Neuronal stem cell (in vitro differentiated cells): ENCODE data around the gene CAMTA1.

Experiments used
- DNase-seq: peaks from one replicate; pipeline ENCODE4 v3.0.0-alpha.2; 2013; ENCODE audit warnings: low spot score
- H2AFZ ChIP-seq: one replicate; pipeline ENCODE4 v1.6.1; 2013; ENCODE audit warnings: mild to moderate bottlenecking, low read length, inconsistent platforms
- H2AK5ac ChIP-seq: 2 replicates; pipeline ENCODE4 v1.6.1; 2013; ENCODE audit warnings: low read depth, mild to moderate bottlenecking, inconsistent platforms, low read length, moderate library complexity, mixed read lengths
- H2BK120ac ChIP-seq: 2 replicates; pipeline ENCODE4 v1.6.1; 2013; ENCODE audit warnings: low read depth, mild to moderate bottlenecking, inconsistent platforms, low read length, moderate library complexity, mixed read lengths
- H2BK12ac ChIP-seq: one replicate; pipeline ENCODE4 v1.6.1; 2013; ENCODE audit warnings: low read length, inconsistent platforms
- H2BK15ac ChIP-seq: 2 replicates; pipeline ENCODE4 v1.6.1; 2013; ENCODE audit warnings: mild to moderate bottlenecking, low read length, inconsistent platforms, mixed read lengths
- H2BK5ac ChIP-seq: one replicate; pipeline ENCODE4 v1.6.1; 2013; ENCODE audit warnings: inconsistent platforms, mild to moderate bottlenecking, low read length, moderate library complexity
- H3K14ac ChIP-seq: one replicate; pipeline ENCODE4 v1.6.1; 2013; ENCODE audit warnings: low read length, inconsistent platforms
- H3K18ac ChIP-seq: 2 replicates; pipeline ENCODE4 v1.6.1; 2013; ENCODE audit warnings: low read length, inconsistent platforms
- H3K23ac ChIP-seq: 2 replicates; pipeline ENCODE4 v1.6.1; 2013; ENCODE audit warnings: low read depth, mild to moderate bottlenecking, mixed read lengths, low read length, inconsistent platforms; ENCODE audit not compliant: poor library complexity
- H3K27ac ChIP-seq: replicated peaks from 3 replicates; pipeline ENCODE4 v1.5.1; 2013; ENCODE audit warnings: low read length, inconsistent platforms
- H3K27me3 ChIP-seq, 3 experiments: 2 replicates each; pipeline ENCODE4 v1.6.1; 2013; ENCODE audit warnings: low read length in 3 of 3, mild to moderate bottlenecking in 2 of 3, inconsistent platforms in 1 of 3, low read depth in 1 of 3, mixed read lengths in 1 of 3, moderate library complexity in 1 of 3; ENCODE audit not compliant: control insufficient read depth in 3 of 3, insufficient read depth in 3 of 3
- H3K36me3 ChIP-seq, 2 donors: replicated peaks in 1 of 2; 2 replicates each; pipeline ENCODE4 v1.6.1; 2013; ENCODE audit warnings: low read length in 2 of 2; ENCODE audit not compliant: control insufficient read depth in 2 of 2, insufficient read depth in 2 of 2
- H3K4ac ChIP-seq: 2 replicates; pipeline ENCODE4 v1.6.1; 2013; ENCODE audit warnings: inconsistent platforms, mild to moderate bottlenecking, low read length, moderate library complexity
- H3K4me1 ChIP-seq, 2 donors: 1 replicate in 1 of 2; 2 replicates in 1 of 2; pipeline ENCODE4 v1.6.1; 2013; ENCODE audit warnings: low read length in 2 of 2, low read depth in 1 of 2; ENCODE audit not compliant: control insufficient read depth in 2 of 2, insufficient read depth in 1 of 2
- H3K4me2 ChIP-seq: one replicate; pipeline ENCODE4 v1.6.1; 2013; ENCODE audit warnings: mild to moderate bottlenecking, low read length, inconsistent platforms; ENCODE audit not compliant: insufficient read depth, poor library complexity, severe bottlenecking
- H3K4me3 ChIP-seq, 2 donors: 2 replicates each; pipeline ENCODE4 v1.5.1; 2013; ENCODE audit warnings: low read length in 2 of 2, mild to moderate bottlenecking in 2 of 2, inconsistent platforms in 1 of 2, moderate library complexity in 1 of 2
- H3K79me1 ChIP-seq: one replicate; pipeline ENCODE4 v1.6.1; 2013; ENCODE audit warnings: low read depth, mild to moderate bottlenecking, inconsistent platforms, low read length, moderate library complexity
- H3K9ac ChIP-seq: one replicate; pipeline ENCODE4 v1.6.1; 2013; ENCODE audit warnings: mild to moderate bottlenecking, low read depth, low read length, inconsistent platforms; ENCODE audit not compliant: poor library complexity
- H3K9me3 ChIP-seq, 2 donors: replicated peaks in 1 of 2; 2 replicates each; pipeline versions ENCODE3 to v1.6.1; 2013; ENCODE audit warnings: low read length in 2 of 2, mild to moderate bottlenecking in 2 of 2, inconsistent platforms in 1 of 2, low read depth in 1 of 2, mixed read lengths in 1 of 2, moderate library complexity in 1 of 2; ENCODE audit not compliant: control insufficient read depth in 2 of 2, insufficient read depth in 1 of 2
- H4K8ac ChIP-seq: one replicate; pipeline ENCODE4 v1.6.1; 2013; ENCODE audit warnings: low read depth, mild to moderate bottlenecking, inconsistent platforms, low read length, moderate library complexity
- H4K91ac ChIP-seq: one replicate; pipeline ENCODE4 v1.6.1; 2013; ENCODE audit warnings: low read length, low read depth, mild to moderate bottlenecking, inconsistent platforms; ENCODE audit not compliant: poor library complexity
- WGBS, 2 donors: extraction: QIAGEN DNeasy Blood & Tissue Kit; methylation state at CpG; one replicate each; pipeline ENCODE4 v1.1.7; 2013; ENCODE audit warnings: missing lambda C conversion rate in 2 of 2, mixed read lengths in 1 of 2; ENCODE audit not compliant: insufficient read length in 2 of 2, insufficient replicate concordance in 1 of 2; ENCODE audit errors: extremely low coverage in 2 of 2; 5-methylcytosine and 5-hydroxymethylcytosine counted together

Gene CAMTA1

GRCh38 chr1:7225711-7226505, 440.7 kb downstream of the CAMTA1 start:
- no peak overlapping the region for H3K14ac ChIP-seq
- no peaks in the 10 kb centered on the region for H3K79me1 ChIP-seq
- H2BK15ac ChIP-seq, result no peak overlapping the region
- H2BK12ac ChIP-seq, result no peak overlapping the region
- H3K23ac ChIP-seq, result no peak overlapping the region
- no peak overlapping the region for H2BK5ac ChIP-seq
- no peak overlapping the region for H2BK120ac ChIP-seq
- no peak overlapping the region for H4K8ac ChIP-seq
- H2AK5ac ChIP-seq, result no peak overlapping the region
- H3K4ac ChIP-seq, result no peak overlapping the region
- no peak overlapping the region for H2AFZ ChIP-seq
- H3K9me3 ChIP-seq, result no peaks in the 10 kb centered on the region
- H3K27ac ChIP-seq, result no peak overlapping the region
- H3K4me2 ChIP-seq, result no peak overlapping the region
- no CpG with 5 or more reads among the region's 11 CpGs for WGBS, 2 donors
- no peak overlapping the region for H3K4me3 ChIP-seq
- H4K91ac ChIP-seq, result no peak overlapping the region
- DNase-seq, result no peak
- no peak overlapping the region for H3K9ac ChIP-seq
- no peak overlapping the region for H3K18ac ChIP-seq
- H3K27me3 ChIP-seq, result no peaks in the 10 kb centered on the region
- no peaks in the 10 kb centered on the region for H3K36me3 ChIP-seq
- peaks cover 0 to 9% of the 10 kb centered on the region in 2 donors for H3K4me1 ChIP-seq

- Histone ChIP-seq H3K4me3 (no peak overlapping the region), H3K18ac (no peak overlapping the region), H3K4ac (no peak overlapping the region), H3K14ac (no peak overlapping the region), H3K23ac (no peak overlapping the region), H3K9me3 (no peaks in the 10 kb centered on the region), H3K36me3 (no peaks in the 10 kb centered on the region), H3K4me2 (no peak overlapping the region), H3K9ac (no peak overlapping the region), H4K8ac (no peak overlapping the region), H3K27ac (no peak overlapping the region), H4K91ac (no peak overlapping the region), H3K4me1 (peaks cover 0 to 20% of the 10 kb centered on the region in 2 donors), H2BK15ac (no peak overlapping the region), H2BK5ac (no peak overlapping the region), H2AFZ (no peak overlapping the region), H2BK120ac (no peak overlapping the region), H3K79me1 (no peaks in the 10 kb centered on the region), H2BK12ac (no peak overlapping the region), H2AK5ac (no peak overlapping the region), H3K27me3 (no peaks in the 10 kb centered on the region)
- WGBS, 2 donors, result no CpG with 5 or more reads among the region's 5 CpGs
- DNase-seq, result no peak
These were observed 442.4 kb downstream of the CAMTA1 start for GRCh38 chr1:7227654-7228053.

GRCh38 chr1:7228252-7228961, 443.2 kb downstream of the CAMTA1 start:
- H2BK5ac ChIP-seq, result no peak overlapping the region
- H3K79me1 ChIP-seq, result no peaks in the 10 kb centered on the region
- no peak overlapping the region for H2AK5ac ChIP-seq
- H2BK120ac ChIP-seq, result no peak overlapping the region
- H4K91ac ChIP-seq, result peak overlapping the region; percentile 11
- H4K8ac ChIP-seq, result no peak overlapping the region
- no peak overlapping the region for H3K23ac ChIP-seq
- H3K27ac ChIP-seq, result no peak overlapping the region
- H3K4me2 ChIP-seq, result no peak overlapping the region
- H3K36me3 ChIP-seq, result no peaks in the 10 kb centered on the region
- H3K9ac ChIP-seq, result no peak overlapping the region
- peaks cover 0 to 22% of the 10 kb centered on the region in 2 donors for H3K4me1 ChIP-seq
- no peak overlapping the region for H3K4ac ChIP-seq
- H2BK12ac ChIP-seq, result no peak overlapping the region
- no CpG with 5 or more reads among the region's 17 CpGs for WGBS, 2 donors
- H3K4me3 ChIP-seq, result peak overlapping the region in 1 of 2 donors; percentile 11
- DNase-seq, result no peak
- H2AFZ ChIP-seq, result no peak overlapping the region
- peak overlapping the region; percentile 73 for H3K18ac ChIP-seq
- H2BK15ac ChIP-seq, result no peak overlapping the region
- no peaks in the 10 kb centered on the region for H3K9me3 ChIP-seq
- H3K27me3 ChIP-seq, result no peaks in the 10 kb centered on the region
- no peak overlapping the region for H3K14ac ChIP-seq

- Histone ChIP-seq H4K8ac (no peak overlapping the region), H3K27ac (no peak overlapping the region), H3K79me1 (no peaks in the 10 kb centered on the region), H4K91ac (no peak overlapping the region), H2AFZ (no peak overlapping the region), H3K27me3 (no peaks in the 10 kb centered on the region), H3K23ac (no peak overlapping the region), H3K9me3 (no peaks in the 10 kb centered on the region), H3K18ac (peak overlapping the region; percentile 73), H2BK12ac (no peak overlapping the region), H3K36me3 (no peaks in the 10 kb centered on the region), H3K14ac (no peak overlapping the region), H3K4me2 (no peak overlapping the region), H3K4me1 (peaks cover 0 to 24% of the 10 kb centered on the region in 2 donors), H3K9ac (peak overlapping the region; percentile 33), H2BK5ac (no peak overlapping the region), H3K4me3 (no peak overlapping the region), H2AK5ac (no peak overlapping the region), H3K4ac (no peak overlapping the region), H2BK120ac (no peak overlapping the region), H2BK15ac (no peak overlapping the region)
- no CpG with 5 or more reads among the region's 4 CpGs for WGBS, 2 donors
- DNase-seq, result no peak
These were observed 443.9 kb downstream of the CAMTA1 start for GRCh38 chr1:7229186-7229585.
